ENCODE data around the gene SRM. TPM values are rescaled to one million over a fixed set of nuclear protein-coding genes. Genes with fewer than 3 reads are reported as not detected.

SRM gene
- total and polyA plus RNA-seq, 2 of the 4 experiments (the other 2 are of a cell fraction) = 23.1 to 160 TPM

DNA sequence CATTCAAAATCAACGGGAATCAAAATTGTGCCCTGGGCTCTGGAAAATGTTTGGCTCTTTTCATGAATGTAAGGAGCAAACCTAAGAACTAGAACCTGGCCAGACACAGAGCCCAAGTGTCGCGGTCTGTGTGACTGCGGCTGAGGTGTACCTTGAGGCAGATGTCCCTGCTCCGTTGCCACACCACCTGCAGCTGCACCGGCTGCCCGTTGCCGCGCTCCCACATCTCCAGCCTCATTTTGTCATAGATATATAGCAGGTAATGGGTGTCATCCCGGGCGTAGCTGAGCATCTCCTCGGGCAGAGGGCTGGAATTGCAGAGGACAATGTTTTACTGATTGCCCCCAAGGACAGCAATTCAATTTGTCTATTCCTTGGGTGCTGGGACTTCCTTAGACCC is 21.1 kb upstream of the SRM start:
- dilution Hi-C loops (cut with HindIII; ENCODE audit: low sequenced_read_pairs, unreplicated experiment) = no loop called here
- Histone ChIP-seq H2AFZ (replicated peaks; ENCODE audit: low read length, poor library complexity) (no peak overlapping the region), H4K8ac (ENCODE audit: low read depth in 2 of 2, low read length in 2 of 2) (no peak overlapping the region), H3K18ac (ENCODE audit: low read depth, low read length) (no peak overlapping the region), H3K4me1 (ENCODE audit: control insufficient read depth, insufficient read depth, low read length) (no peaks in the 10 kb centered on the region), H3K56ac (ENCODE audit: extremely low read depth, insufficient read depth, low read length) (no peak overlapping the region), H2BK5ac (ENCODE audit: low read depth, low read length, poor library complexity, severe bottlenecking) (no peak overlapping the region), H4K20me1 (ENCODE audit: insufficient read depth, low read length) (no peaks in the 10 kb centered on the region), H3K27ac (ENCODE audit: insufficient read depth, low read length) (no peak overlapping the region), H4K5ac (ENCODE audit: low read depth, low read length) (no peak overlapping the region), H2AK9ac (replicated peaks; ENCODE audit: low read depth, low read length, poor library complexity) (no peak overlapping the region), H4K91ac (ENCODE audit: insufficient read depth, low read depth, low read length) (no peak overlapping the region), H2BK120ac (ENCODE audit: low read depth, low read length) (no peak overlapping the region), H2AK5ac (ENCODE audit: low read depth, low read length) (no peak overlapping the region), H3K14ac (replicated peaks; ENCODE audit: low read depth, low read length) (no peak overlapping the region), H2BK15ac (ENCODE audit: low read depth, low read length) (no peak overlapping the region), H3K9ac (ENCODE audit: low read depth, low read length) (no peak overlapping the region), H2BK20ac (ENCODE audit: low read depth, low read length) (no peak overlapping the region), H3K27me3 (ENCODE audit: control insufficient read depth, insufficient read depth, low read length) (no peaks in the 10 kb centered on the region), H3K9me3 (ENCODE audit: control insufficient read depth, insufficient read depth, low read length) (no peaks in the 10 kb centered on the region), H3K9me1 (ENCODE audit: insufficient read depth, low read length) (no peaks in the 10 kb centered on the region), H3K36me3 (ENCODE audit: control insufficient read depth, insufficient read depth, low read length) (peaks cover 49% of the 10 kb centered on the region), H3K4me3 (ENCODE audit: insufficient read depth, low read depth, low read length) (no peak overlapping the region), H3K79me1 (ENCODE audit: low read depth in 1 of 2, low read length in 2 of 2) (peaks cover 0 to 5% of the 10 kb centered on the region in 2 experiments; a peak in 1 of 4 replicates), H3K23ac (ENCODE audit: low read depth, low read length) (no peak overlapping the region), H3K4me2 (ENCODE audit: low read depth, low read length) (no peak overlapping the region), H3K4ac (ENCODE audit: low read depth, low read length) (no peak overlapping the region)
- in situ Hi-C loops (cut with MboI; ENCODE audit: low sequenced_read_pairs) = no loop called here
- TF ChIP-seq, protein P1, sequence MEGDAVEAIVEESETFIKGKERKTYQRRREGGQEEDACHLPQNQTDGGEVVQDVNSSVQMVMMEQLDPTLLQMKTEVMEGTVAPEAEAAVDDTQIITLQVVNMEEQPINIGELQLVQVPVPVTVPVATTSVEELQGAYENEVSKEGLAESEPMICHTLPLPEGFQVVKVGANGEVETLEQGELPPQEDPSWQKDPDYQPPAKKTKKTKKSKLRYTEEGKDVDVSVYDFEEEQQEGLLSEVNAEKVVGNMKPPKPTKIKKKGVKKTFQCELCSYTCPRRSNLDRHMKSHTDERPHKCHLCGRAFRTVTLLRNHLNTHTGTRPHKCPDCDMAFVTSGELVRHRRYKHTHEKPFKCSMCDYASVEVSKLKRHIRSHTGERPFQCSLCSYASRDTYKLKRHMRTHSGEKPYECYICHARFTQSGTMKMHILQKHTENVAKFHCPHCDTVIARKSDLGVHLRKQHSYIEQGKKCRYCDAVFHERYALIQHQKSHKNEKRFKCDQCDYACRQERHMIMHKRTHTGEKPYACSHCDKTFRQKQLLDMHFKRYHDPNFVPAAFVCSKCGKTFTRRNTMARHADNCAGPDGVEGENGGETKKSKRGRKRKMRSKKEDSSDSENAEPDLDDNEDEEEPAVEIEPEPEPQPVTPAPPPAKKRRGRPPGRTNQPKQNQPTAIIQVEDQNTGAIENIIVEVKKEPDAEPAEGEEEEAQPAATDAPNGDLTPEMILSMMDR (conservative IDR thresholded peaks at IDR 0.05; ENCODE audit: low read depth, low read length) = no peak
- TF ChIP-seq CEBPB (IDR thresholded peaks at IDR 0.05; ENCODE audit: low read depth, low read length) (no peak), NFE2L2 (IDR thresholded peaks at IDR 0.05; ENCODE audit: low read depth, low read length) (no peak), CHD1 (IDR thresholded peaks at IDR 0.05; ENCODE audit: low read depth, low read length) (no peak), ELK1 (IDR thresholded peaks at IDR 0.05; ENCODE audit: borderline replicate concordance, low read depth, low read length) (no peak), POLR2A (IDR thresholded peaks at IDR 0.05; ENCODE audit: low read depth, low read length) (no peak), BHLHE40 (IDR thresholded peaks at IDR 0.05; ENCODE audit: low read depth, low read length) (no peak), SMC3 (IDR thresholded peaks at IDR 0.05; ENCODE audit: low read depth, low read length) (no peak), MAFK (IDR thresholded peaks at IDR 0.05; ENCODE audit: low read depth, low read length) (no peak), FOS (IDR thresholded peaks at IDR 0.05; ENCODE audit: low read depth, low read length) (no peak), RFX5 (IDR thresholded peaks at IDR 0.05; ENCODE audit: low read depth, low read length) (no peak), MXI1 (IDR thresholded peaks at IDR 0.05; ENCODE audit: borderline replicate concordance, low read depth, low read length) (no peak), RAD21 (IDR thresholded peaks at IDR 0.05; ENCODE audit: low read length) (no peak), RCOR1 (IDR thresholded peaks at IDR 0.05; ENCODE audit: insufficient replicate concordance, low read length) (no peak), MAZ (IDR thresholded peaks at IDR 0.05; ENCODE audit: borderline replicate concordance, low read depth, low read length) (no peak)
- TF ChIP-seq, protein P2, sequence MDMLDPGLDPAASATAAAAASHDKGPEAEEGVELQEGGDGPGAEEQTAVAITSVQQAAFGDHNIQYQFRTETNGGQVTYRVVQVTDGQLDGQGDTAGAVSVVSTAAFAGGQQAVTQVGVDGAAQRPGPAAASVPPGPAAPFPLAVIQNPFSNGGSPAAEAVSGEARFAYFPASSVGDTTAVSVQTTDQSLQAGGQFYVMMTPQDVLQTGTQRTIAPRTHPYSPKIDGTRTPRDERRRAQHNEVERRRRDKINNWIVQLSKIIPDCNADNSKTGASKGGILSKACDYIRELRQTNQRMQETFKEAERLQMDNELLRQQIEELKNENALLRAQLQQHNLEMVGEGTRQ (IDR thresholded peaks at IDR 0.05; ENCODE audit: low read depth, low read length) = no peak
- CTCF ChIA-PET = no interaction called here
- intact Hi-C loops (cut with micrococcal nuclease) = no loop called here
- WGBS, 2 experiments (ENCODE audit: extremely low coverage in 2 of 2, insufficient read length in 1 of 2) = 98% methylated on average over 6 of the region's 12 CpGs; no CpG with 5 or more reads in 1 of the 2 experiments
- no TSS peak for BruUV-seq (replicated peaks)
- ATAC-seq (ENCODE audit: low read depth) (no peak), DNase-seq (no peak)
- POLR2A ChIA-PET (ENCODE audit: unreplicated experiment) = no interaction called here

All from IMR-90 (cell line).